HUDEP-2 (cell line): Measurements from ENCODE around the gene MPZL3.
A peak's percentile ranks its signal among the peaks of the same experiment; 100 is the strongest.
"Not testable (repeated sequence)": the region's sequence is repeated elsewhere in the genome, so short reads cannot be mapped to it uniquely, and the experiment has no call there.

ENCODE experiments used
- DNase-seq, 76 experiments: peaks; one replicate each; lab custom pipeline; 2025; ENCODE audit not compliant: unreplicated experiment in 76 of 76; lab: John Stamatoyannopoulos, UW

MPZL3 gene

DNA sequence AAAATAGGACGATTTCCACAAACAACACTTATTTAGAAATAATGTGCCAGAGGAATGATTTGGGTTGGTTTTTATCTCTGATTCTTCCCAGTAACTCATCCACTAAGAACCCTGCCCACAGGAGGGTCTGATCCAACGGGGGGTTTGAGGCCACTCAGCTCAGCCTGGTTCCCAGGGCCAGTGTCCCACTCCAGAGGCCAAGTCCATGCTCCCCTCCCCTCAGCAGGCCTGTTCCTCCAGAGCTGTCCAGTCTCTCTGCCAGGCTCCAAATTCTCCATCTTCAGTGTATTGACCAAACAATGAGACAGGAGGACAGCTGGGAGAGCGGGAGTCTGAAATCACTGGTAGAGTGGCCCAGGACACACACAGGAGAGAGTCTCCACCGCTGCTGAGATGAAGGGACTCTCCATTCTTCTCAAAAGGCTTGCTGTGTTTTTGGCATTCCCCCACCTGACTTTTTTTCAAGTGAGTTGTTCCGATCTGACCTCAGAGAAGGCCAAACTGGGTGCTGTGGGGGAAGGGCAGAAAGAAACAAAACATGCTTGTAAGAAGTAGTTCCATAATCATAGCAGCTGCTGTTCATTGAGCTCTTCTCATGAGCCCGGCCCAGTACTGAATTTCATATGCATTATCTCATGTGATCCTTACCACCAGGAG lies 58.1 kb downstream of the MPZL3 start:
- DNase-seq = no peak

DNA sequence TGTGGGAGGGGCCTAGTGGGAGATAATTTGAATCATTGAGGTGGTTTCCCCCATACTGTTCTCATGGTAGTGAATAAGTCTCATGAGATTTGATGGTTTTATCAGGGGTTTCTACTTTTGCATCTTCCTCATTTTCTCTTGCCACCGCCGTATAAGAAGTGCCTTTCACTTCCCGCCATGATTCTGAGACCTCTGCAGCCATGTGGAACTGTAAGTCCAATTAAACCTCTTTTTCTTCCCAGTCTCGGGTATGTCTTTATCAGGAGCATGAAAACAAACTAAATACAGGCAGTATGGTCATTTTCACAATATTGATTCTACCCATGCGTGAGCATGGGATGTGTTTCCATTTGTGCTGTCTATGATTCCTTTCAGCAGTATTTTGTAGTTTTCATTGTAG lies 59.3 kb downstream of the MPZL3 start:
- not testable (repeated sequence) for DNase-seq

DNA sequence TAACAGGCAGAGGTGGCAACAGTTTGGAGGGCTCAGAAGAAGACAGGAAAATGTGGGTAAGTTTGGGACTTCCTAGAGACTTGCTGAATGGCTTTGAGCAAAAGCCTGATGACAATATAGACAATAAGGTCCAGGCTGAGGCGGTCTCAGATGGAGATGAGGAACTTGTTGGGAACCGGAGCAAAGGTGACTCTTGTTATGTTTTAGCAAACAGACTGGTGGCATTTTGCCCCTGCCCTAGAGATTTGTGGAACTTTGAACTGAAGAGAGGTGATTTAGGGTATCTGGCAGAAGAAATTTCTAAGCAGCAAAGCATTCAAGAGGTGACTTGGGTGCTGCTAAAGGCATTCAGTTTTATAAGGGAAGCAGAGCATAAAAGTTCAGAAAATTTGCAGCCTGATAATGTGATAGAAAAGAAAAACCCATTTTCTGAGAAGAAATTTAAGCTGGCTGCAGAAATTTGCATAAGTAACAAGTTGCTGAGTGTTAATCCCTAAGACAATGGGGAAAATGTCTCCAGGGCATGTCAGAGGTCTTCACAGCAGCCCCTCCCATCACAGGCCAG lies 61.1 kb downstream of the MPZL3 start:
- not testable (repeated sequence) for DNase-seq

DNA sequence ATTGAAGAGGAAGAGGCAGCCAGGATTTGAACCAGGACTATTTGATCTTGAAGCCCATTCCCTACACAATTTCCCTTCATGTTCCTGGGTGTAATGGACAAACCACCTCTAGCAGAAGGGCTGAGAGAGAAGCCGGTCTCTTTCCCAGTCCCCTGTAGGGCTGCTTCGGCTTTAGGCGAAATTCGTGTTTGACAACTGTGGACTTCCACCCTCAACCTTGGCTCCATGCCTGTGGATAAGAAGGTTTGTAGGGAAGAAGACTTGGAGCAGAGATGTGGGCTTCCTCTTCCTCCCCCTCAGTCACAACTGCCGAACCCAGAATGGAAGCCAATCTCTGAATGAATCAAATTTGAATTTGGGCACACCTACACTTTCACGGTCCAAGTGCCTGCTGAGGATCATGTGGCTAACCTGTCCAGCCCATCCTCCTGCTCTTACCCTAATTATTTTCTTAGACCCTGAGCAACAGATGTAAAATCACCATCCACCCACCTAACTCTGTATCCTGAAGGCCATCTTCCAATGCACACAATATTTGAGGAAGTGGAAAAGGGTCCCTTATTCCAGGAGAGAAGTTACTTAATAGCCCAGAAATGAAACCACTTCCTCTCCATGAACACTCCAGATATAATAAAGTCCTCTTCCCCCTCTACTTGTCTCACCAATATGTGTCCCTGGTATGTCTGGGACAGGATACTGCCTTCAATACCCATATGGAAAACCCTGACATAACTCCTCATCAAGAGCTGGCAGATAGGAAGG lies 65.6 kb downstream of the MPZL3 start:
- no peak for DNase-seq

DNA sequence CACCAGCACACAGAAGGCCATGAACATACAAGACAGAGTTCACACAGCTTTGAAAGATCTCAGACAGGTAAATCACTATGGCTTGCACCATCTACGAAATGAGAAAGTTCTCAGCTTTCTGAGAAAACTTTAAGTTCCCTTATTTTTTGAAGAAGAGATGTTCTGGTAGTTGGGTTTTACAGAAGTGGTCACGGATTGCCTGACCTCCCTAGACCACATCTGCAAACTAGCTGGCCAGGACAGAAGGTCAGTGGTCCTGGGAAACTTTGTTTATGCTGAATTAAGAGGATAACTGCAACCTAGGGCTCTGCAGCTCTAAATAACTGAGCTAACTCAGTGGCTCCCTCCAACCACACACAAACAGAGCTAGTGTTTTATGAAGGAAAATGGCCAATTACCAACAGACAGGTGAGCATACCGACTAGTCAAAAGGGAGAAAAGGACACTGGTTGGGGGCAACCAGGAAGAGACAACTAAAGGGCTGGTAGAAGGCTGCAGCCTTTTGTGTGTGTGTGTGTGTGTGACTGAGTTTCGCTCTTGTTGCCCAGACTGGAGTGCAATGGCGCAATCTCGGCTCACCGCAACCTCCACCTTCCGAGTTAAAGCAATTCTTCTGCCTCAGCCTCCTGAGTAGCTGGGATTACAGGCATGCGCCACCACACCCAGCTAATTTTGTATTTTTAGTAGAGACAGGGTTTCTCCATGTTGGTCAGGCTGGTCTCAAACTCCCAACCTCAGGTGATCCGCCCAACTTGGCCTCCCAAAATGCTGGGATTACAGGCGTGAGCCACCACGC lies 67.2 kb downstream of the MPZL3 start:
- DNase-seq = no peak

GRCh38 chr11:118183691-118184090 lies 68.5 kb downstream of the MPZL3 start:
- DNase-seq = not testable (repeated sequence)

- DNase-seq = peak in 5 of 76 experiments; percentile 0 to 15 (median 5)
These were observed 71.9 kb downstream of the MPZL3 start for GRCh38 chr11:118180300-118180703.

DNA sequence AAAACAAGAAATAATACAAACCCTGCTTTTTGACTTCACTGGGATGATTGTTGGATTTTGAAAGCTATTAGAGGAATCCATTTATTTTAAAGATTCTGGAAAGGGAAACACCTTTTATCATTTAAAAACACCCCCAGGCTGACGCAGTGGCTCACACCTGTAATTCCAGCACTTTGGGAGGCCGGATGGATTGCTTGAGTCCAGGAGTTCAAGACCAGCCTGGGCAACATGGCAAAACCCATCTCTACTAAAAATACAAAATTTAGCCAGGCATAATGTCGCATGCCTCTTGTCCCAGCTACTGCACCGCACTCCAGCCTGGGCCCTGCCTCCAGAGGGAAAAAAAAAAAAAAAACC lies 75.4 kb downstream of the MPZL3 start:
- no peak for DNase-seq
